Muscle layer of colon (tissue), 2 donors: ENCODE measurements around the gene IL17D.

Experiments used
- H3K27ac ChIP-seq: one replicate; pipeline ENCODE4 v1.7.0; 2013; ENCODE audit warnings: low read depth, mild to moderate bottlenecking, low read length, moderate library complexity
- H3K27me3 ChIP-seq, 2 donors: one replicate each; pipeline ENCODE4 v1.7.0; 2013; ENCODE audit warnings: low read length in 2 of 2, mild to moderate bottlenecking in 2 of 2; ENCODE audit not compliant: insufficient read depth in 2 of 2, control insufficient read depth in 1 of 2
- H3K36me3 ChIP-seq: one replicate; pipeline ENCODE4 v1.7.0; 2013; ENCODE audit warnings: mild to moderate bottlenecking, low read length; ENCODE audit not compliant: insufficient read depth
- H3K4me1 ChIP-seq: one replicate; pipeline ENCODE4 v1.7.0; 2013; ENCODE audit warnings: mild to moderate bottlenecking, low read length; ENCODE audit not compliant: insufficient read depth
- H3K4me3 ChIP-seq, 2 donors: one replicate each; pipeline ENCODE4 v1.7.0; 2013; ENCODE audit warnings: low read length in 2 of 2, low read depth in 1 of 2, mild to moderate bottlenecking in 1 of 2, moderate library complexity in 1 of 2
- H3K9ac ChIP-seq: one replicate; pipeline ENCODE4 v1.7.0; 2013; ENCODE audit warnings: low read length
- H3K9me3 ChIP-seq: one replicate; pipeline ENCODE4 v1.7.0; 2013; ENCODE audit warnings: mild to moderate bottlenecking, low read length
- donor health status: abdominal sarcoma.
- donor health status: Adenocarcinoma of cecum.

The IL17D gene

GRCh38 chr13:20767309-20767943 lies 63.9 kb downstream of the IL17D start:
- Histone ChIP-seq H3K9me3 (no peaks in the 10 kb centered on the region), H3K9ac (no peak overlapping the region)

GRCh38 chr13:20769091-20769490 lies 65.6 kb downstream of the IL17D start:
- H3K4me3 ChIP-seq, result no peak overlapping the region
- no peaks in the 10 kb centered on the region for H3K27me3 ChIP-seq
- peaks cover 8% of the 10 kb centered on the region for H3K4me1 ChIP-seq
- no peaks in the 10 kb centered on the region for H3K9me3 ChIP-seq
- H3K27ac ChIP-seq, result no peak overlapping the region
- no peak overlapping the region for H3K9ac ChIP-seq
- H3K36me3 ChIP-seq, result peaks cover 8% of the 10 kb centered on the region

More at GRCh38 chr13:20767309-20767943, 63.9 kb downstream of the IL17D start:
- Histone ChIP-seq H3K27ac (no peak overlapping the region), H3K27me3 (no peaks in the 10 kb centered on the region), H3K4me3 (no peak overlapping the region), H3K4me1 (peaks cover 2% of the 10 kb centered on the region), H3K36me3 (peaks cover 8% of the 10 kb centered on the region)

GRCh38 chr13:20769834-20770233 lies 66.3 kb downstream of the IL17D start:
- Histone ChIP-seq H3K36me3 (peaks cover 8% of the 10 kb centered on the region), H3K9me3 (no peaks in the 10 kb centered on the region), H3K4me3 (no peak overlapping the region), H3K4me1 (peaks cover 8% of the 10 kb centered on the region), H3K9ac (no peak overlapping the region), H3K27me3 (no peaks in the 10 kb centered on the region), H3K27ac (no peak overlapping the region)
